RWPE2 (cell line): ENCODE data around the gene GPC4.
A peak's percentile ranks its signal among the peaks of the same experiment; 100 is the strongest.

Source experiments
- ATAC-seq: fragments of 200-7000 bp; cut with Tn5 transposase; 3 replicates; pipeline ENCODE4 v1.9.1; 2021; ENCODE audit warnings: low read depth
- DNase-seq: peaks from one replicate; pipeline ENCODE4 v3.0.0-alpha.2; 2020; ENCODE audit warnings: low spot score
- H3K27ac ChIP-seq: fragments of 450-650 bp; 2 replicates; pipeline ENCODE4 v1.5.1; 2017; ENCODE audit warnings: mild to moderate bottlenecking; ENCODE audit not compliant: poor library complexity, severe bottlenecking
- H3K27me3 ChIP-seq: fragments of 250-450 bp; sonication (Bioruptor Pico); 2 replicates; pipeline ENCODE4 v1.5.1; 2021; ENCODE audit warnings: mild to moderate bottlenecking, moderate library complexity; ENCODE audit not compliant: insufficient read depth, poor library complexity, severe bottlenecking
- H3K36me3 ChIP-seq: fragments of 250-450 bp; sonication (Bioruptor Pico); 2 replicates; pipeline ENCODE4 v1.5.1; 2020; ENCODE audit warnings: low read depth, mild to moderate bottlenecking, moderate library complexity
- H3K4me1 ChIP-seq: fragments of 250-450 bp; sonication (Bioruptor Pico); 2 replicates; pipeline ENCODE4 v1.5.1; 2021; ENCODE audit warnings: mild to moderate bottlenecking, moderate library complexity; ENCODE audit not compliant: insufficient read depth, poor library complexity, severe bottlenecking
- H3K4me3 ChIP-seq: fragments of 250-450 bp; sonication (Bioruptor Pico); 2 replicates; pipeline ENCODE4 v1.5.1; 2021; ENCODE audit warnings: mild to moderate bottlenecking, moderate library complexity; ENCODE audit not compliant: severe bottlenecking
- H3K9me3 ChIP-seq: fragments of 250-450 bp; sonication (Bioruptor Pico); 2 replicates; pipeline ENCODE4 v1.5.1; 2021; ENCODE audit warnings: mild to moderate bottlenecking, moderate library complexity; ENCODE audit not compliant: severe bottlenecking
- CTCF ChIP-seq: fragments of 450-650 bp; IDR thresholded peaks from one replicate; pipeline ENCODE4 v1.5.1; 2017; ENCODE audit warnings: mild to moderate bottlenecking, moderate library complexity; ENCODE audit not compliant: poor library complexity, severe bottlenecking

GPC4 gene

DNA sequence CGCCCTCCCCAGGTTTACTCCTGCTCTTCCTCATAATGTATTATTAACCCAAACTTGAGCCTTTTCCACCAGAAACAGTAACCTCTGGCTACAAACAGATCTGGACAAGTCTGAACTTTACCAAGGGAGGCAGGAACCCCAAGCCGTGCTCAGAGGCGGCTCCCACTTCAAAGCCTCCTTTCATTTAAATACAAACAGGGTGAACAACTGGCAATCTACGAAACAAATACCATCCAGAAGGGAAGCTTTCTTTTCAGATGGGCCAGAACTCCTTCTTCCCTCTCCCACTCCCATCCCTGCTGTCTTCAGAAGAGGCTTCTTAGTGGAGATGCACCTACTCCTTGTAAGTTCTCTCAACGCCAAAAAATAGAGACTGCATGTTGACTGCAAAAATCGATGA is 2.1 kb upstream of the GPC4 start:
- Histone ChIP-seq H3K27ac (no peak overlapping the region), H3K9me3 (no peaks in the 10 kb centered on the region), H3K36me3 (no peaks in the 10 kb centered on the region), H3K4me3 (no peak overlapping the region), H3K27me3 (peaks cover 24% of the 10 kb centered on the region), H3K4me1 (no peaks in the 10 kb centered on the region)
- no peak for TF ChIP-seq CTCF
- ATAC-seq (no peak), DNase-seq (no peak)

GRCh38 chrX:133414406-133415275 is 648 bp downstream of the GPC4 start:
- H3K27ac ChIP-seq, result no peak overlapping the region
- no peaks in the 10 kb centered on the region for H3K36me3 ChIP-seq
- TF ChIP-seq CTCF, result no peak
- no peaks in the 10 kb centered on the region for H3K4me1 ChIP-seq
- H3K27me3 ChIP-seq, result peaks cover 24% of the 10 kb centered on the region
- no peaks in the 10 kb centered on the region for H3K9me3 ChIP-seq
- ATAC-seq (peak; percentile 46), DNase-seq (no peak)
- peak overlapping the region; percentile 33 for H3K4me3 ChIP-seq

DNA sequence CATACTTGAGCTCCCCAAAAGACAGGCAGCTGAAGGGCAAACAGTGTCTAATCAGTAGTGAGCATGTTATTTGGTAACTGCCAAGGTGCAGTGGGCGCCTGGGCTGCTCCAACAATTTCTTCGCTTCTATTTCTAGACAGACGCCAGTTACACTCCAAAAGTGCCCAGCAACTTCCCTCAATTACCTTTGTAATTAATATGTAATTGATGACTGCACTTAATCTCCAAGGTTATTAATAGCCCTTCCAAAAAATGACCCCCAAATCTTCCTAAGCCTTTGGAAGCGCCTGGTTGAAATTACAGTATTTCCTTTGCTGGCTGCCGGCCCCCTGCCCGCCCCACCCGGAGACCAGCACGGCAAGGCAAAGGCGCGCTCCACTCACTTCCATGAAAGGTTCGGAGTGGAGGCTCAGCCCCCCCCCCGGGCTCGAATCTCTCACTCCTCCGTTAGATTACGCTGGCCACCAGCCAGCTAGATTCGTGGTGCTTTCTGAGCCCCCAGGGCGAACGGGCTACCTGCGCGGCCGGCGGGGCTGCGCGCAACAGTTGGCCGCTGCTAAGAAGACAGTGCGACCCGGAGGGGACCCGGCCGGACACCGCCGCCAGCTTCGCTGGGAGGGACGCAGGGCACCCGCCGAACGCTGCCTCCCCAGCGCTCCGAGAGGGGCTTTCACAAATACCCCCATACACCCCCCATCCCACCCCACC is 1.9 kb downstream of the GPC4 start:
- Histone ChIP-seq H3K9me3 (no peaks in the 10 kb centered on the region), H3K4me1 (no peaks in the 10 kb centered on the region), H3K36me3 (no peaks in the 10 kb centered on the region), H3K27ac (no peak overlapping the region), H3K4me3 (peak overlapping the region; percentile 33), H3K27me3 (peaks cover 24% of the 10 kb centered on the region)
- DNase-seq (no peak), ATAC-seq (no peak)
- no peak for TF ChIP-seq CTCF

GRCh38 chrX:133412665-133413064 is 2.6 kb downstream of the GPC4 start:
- Histone ChIP-seq H3K27ac (no peak overlapping the region), H3K36me3 (no peaks in the 10 kb centered on the region), H3K27me3 (peaks cover 24% of the 10 kb centered on the region), H3K9me3 (no peaks in the 10 kb centered on the region), H3K4me3 (no peak overlapping the region), H3K4me1 (no peaks in the 10 kb centered on the region)
- no peak for DNase-seq
- no peak for ATAC-seq
- TF ChIP-seq CTCF, result no peak

- no peak for ATAC-seq
- Histone ChIP-seq H3K27ac (no peak overlapping the region), H3K9me3 (no peaks in the 10 kb centered on the region), H3K4me1 (no peaks in the 10 kb centered on the region), H3K36me3 (no peaks in the 10 kb centered on the region), H3K4me3 (no peak overlapping the region), H3K27me3 (peaks cover 24% of the 10 kb centered on the region)
- TF ChIP-seq CTCF, result no peak
- DNase-seq, result no peak
Observed at GRCh38 chrX:133412246-133412645, 3.0 kb downstream of the GPC4 start.
